Lung microvascular endothelial cell (primary cell): Measurements from ENCODE around the gene RAD9B. TPM values are rescaled to one million over a fixed set of nuclear protein-coding genes. Genes with fewer than 3 reads are reported as not detected.
"Not testable (repeated sequence)": the region's sequence is repeated elsewhere in the genome, so short reads cannot be mapped to it uniquely, and the experiment has no call there.

Experiments used
- DNase-seq, 2 donors: peaks; one replicate each; pipeline versions ENCODE4 v3.0.0 to v3.0.0-alpha.2; 2010; ENCODE audit warnings: low read depth in 2 of 2
- total RNA-seq: library from RNA; depleted of rRNA; stranded (reverse); fragments of >200 nt; gene quantifications from 2 replicates; pipeline ENCODE4 v1.2.1, GENCODE V29; 2014

Gene RAD9B
- total RNA-seq, 1 donor from 2014 or later = 0.40 TPM

GRCh38 chr12:110520876-110521712 lies 19.0 kb downstream of the RAD9B start:
- DNase-seq = not testable (repeated sequence)

- DNase-seq = no peak
Observed at GRCh38 chr12:110528277-110528839, 26.2 kb downstream of the RAD9B start.

- DNase-seq = no peak
Observed at GRCh38 chr12:110530511-110530910, 28.4 kb downstream of the RAD9B start.

- DNase-seq = peak in 1 of 2 donors; percentile 13
Observed at GRCh38 chr12:110531741-110532333, 29.7 kb downstream of the RAD9B start.

- no peak for DNase-seq
Observed at GRCh38 chr12:110532644-110533043, 30.5 kb downstream of the RAD9B start.

GRCh38 chr12:110533607-110534006 lies 31.5 kb downstream of the RAD9B start:
- peak in 1 of 2 donors; percentile 55 for DNase-seq

GRCh38 chr12:110534811-110535210 lies 32.7 kb downstream of the RAD9B start:
- DNase-seq = no peak

GRCh38 chr12:110536834-110537604 lies 34.9 kb downstream of the RAD9B start:
- DNase-seq = no peak

GRCh38 chr12:110537605-110538409 lies 35.7 kb downstream of the RAD9B start:
- no peak for DNase-seq

GRCh38 chr12:110538869-110539622 lies 36.9 kb downstream of the RAD9B start:
- DNase-seq = peak; percentile 19 to 50

GRCh38 chr12:110540048-110540447 lies 37.9 kb downstream of the RAD9B start:
- DNase-seq = peak in 1 of 2 donors; percentile 17

GRCh38 chr12:110543252-110543959 lies 41.3 kb downstream of the RAD9B start:
- DNase-seq = peak; percentile 82 to 96

- no peak for DNase-seq
Observed at GRCh38 chr12:110543965-110544364, 41.8 kb downstream of the RAD9B start.

- peak; percentile 49 to 99 for DNase-seq
Observed at GRCh38 chr12:110545259-110545658, 43.1 kb downstream of the RAD9B start.

GRCh38 chr12:110545812-110546211 lies 43.7 kb downstream of the RAD9B start:
- peak; percentile 38 to 41 for DNase-seq

GRCh38 chr12:110546339-110546738 lies 44.2 kb downstream of the RAD9B start:
- DNase-seq = peak; percentile 43 to 84

GRCh38 chr12:110547090-110547489 lies 45.0 kb downstream of the RAD9B start:
- DNase-seq = peak in 1 of 2 donors; percentile 65

- peak in 1 of 2 donors; percentile 38 for DNase-seq
Observed at GRCh38 chr12:110548678-110549077, 46.5 kb downstream of the RAD9B start.

- no peak for DNase-seq
Observed at GRCh38 chr12:110549716-110550115, 47.6 kb downstream of the RAD9B start.
